ENCODE measurements around the gene MTM1. TPM values are rescaled to one million over a fixed set of nuclear protein-coding genes. Genes with fewer than 3 reads are reported as not detected.

Gene MTM1
- total RNA-seq, 4 donors from 2014 or later = 3.8 to 26.7 (median 13.1) TPM

DNA sequence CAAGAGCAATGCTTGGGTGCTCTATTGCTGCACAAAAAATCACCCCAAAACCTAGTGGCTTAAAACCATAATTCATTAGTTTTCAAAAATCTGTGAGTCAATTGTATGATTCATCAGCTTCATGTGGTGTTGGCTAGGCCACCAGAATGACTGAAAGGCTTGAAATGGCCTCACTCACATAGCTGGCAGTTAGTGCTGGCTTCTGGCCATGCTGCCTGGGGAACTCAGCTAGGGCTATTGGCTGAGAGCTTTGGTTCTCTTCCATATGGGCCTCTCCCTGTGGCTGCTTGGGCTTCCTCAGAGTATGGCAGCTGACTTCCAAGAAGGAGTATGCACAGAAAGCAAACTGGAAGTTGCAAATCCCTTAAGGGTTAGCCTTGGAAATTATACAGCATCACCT, 121.7 kb downstream of the MTM1 start:
- Histone ChIP-seq H3K27ac (no peak overlapping the region), H3K4me1 (no peaks in the 10 kb centered on the region), H3K27me3 (no peaks in the 10 kb centered on the region), H3K4me3 (no peak overlapping the region), H3K9me3 (no peaks in the 10 kb centered on the region), H3K36me3 (no peaks in the 10 kb centered on the region)
- TF ChIP-seq, protein P1, sequence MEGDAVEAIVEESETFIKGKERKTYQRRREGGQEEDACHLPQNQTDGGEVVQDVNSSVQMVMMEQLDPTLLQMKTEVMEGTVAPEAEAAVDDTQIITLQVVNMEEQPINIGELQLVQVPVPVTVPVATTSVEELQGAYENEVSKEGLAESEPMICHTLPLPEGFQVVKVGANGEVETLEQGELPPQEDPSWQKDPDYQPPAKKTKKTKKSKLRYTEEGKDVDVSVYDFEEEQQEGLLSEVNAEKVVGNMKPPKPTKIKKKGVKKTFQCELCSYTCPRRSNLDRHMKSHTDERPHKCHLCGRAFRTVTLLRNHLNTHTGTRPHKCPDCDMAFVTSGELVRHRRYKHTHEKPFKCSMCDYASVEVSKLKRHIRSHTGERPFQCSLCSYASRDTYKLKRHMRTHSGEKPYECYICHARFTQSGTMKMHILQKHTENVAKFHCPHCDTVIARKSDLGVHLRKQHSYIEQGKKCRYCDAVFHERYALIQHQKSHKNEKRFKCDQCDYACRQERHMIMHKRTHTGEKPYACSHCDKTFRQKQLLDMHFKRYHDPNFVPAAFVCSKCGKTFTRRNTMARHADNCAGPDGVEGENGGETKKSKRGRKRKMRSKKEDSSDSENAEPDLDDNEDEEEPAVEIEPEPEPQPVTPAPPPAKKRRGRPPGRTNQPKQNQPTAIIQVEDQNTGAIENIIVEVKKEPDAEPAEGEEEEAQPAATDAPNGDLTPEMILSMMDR (IDR thresholded peaks at IDR 0.05) = no peak
- TF ChIP-seq POLR2A (IDR thresholded peaks at IDR 0.05) = no peak
- DNase-seq = no peak
- intact Hi-C loops (cut with DNase I; ENCODE audit: low total_unique reads) = no loop called here

DNA sequence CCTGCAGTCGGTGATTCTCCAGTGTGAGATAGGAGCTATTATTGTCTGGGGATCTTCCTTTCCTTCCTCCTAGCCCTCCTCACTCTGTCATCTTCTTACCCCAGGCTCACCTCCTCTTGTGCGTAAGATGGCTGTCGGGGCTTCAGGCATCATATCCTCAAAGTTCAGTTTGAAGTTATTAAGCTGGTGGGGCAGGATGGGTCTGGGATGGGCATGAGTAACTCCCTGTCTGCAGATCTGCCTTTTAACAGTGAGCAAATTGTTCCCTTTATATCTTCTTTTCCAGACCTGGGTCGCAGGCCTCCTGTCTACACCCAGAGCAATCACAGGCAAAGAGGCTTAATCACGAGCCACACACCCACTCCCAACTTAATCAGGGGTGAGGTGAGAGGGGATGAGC, 123.9 kb downstream of the MTM1 start:
- Histone ChIP-seq H3K36me3 (no peaks in the 10 kb centered on the region), H3K27ac (peak overlapping the region in 1 of 2 donors; percentile 82), H3K4me1 (no peaks in the 10 kb centered on the region), H3K4me3 (no peak overlapping the region), H3K9me3 (no peaks in the 10 kb centered on the region), H3K27me3 (no peaks in the 10 kb centered on the region)
- intact Hi-C loops (cut with DNase I; ENCODE audit: low total_unique reads) = no loop called here
- no peak for TF ChIP-seq POLR2A (IDR thresholded peaks at IDR 0.05)
- TF ChIP-seq, protein P1 (IDR thresholded peaks at IDR 0.05) = no peak
- no peak for DNase-seq

DNA sequence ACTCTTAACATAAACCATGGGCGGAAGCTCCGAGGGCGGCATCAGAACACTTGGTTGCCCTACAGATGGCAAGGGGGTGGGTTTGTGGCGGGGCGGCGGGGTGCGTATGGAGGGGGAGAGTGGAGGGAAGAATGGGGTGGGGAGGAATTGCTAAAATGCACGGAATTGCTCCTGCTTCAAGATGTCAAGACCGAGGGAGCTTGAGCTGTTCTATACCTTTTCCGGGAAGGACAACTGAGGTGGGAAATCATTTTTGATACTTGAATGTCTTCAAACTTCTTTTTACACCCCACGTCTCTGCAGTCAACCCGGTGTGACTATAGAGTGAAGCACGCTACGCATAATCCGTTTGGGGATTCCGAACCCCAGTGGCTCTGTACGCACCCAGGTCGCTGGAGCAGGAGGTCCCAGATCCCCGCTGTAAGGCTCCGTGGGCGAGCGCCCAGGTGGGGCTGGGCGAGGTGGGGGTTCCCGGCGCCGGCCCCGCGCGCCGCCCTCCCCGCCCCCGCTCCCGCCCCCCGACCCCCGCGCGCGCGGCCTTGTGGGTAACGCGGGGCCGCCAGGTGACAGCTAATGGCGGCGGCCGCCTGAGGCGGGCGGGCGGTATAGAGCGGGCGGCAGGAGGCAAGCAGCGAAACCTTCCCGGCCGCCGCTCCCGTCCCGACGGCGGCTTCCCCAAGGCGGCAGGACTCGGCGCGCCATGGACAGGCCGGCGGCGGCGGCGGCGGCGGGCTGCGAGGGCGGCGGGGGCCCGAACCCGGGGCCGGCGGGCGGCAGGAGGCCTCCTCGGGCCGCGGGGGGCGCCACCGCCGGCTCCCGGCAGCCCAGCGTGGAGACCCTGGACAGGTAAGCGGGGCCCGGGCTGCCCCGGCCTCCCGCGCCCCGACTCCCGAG, 124.7 kb downstream of the MTM1 start, which contains the start of gene MTMR1:
MTMR1 (plus strand) TSS at position 566 of the 894 bp plus-strand sequence; CDS start at position 701, 135 bp downstream.
- Histone ChIP-seq H3K36me3 (no peaks in the 10 kb centered on the region), H3K4me3 (peak within 1 kb of the TSS; percentile 44 to 57), H3K4me1 (no peaks in the 10 kb centered on the region), H3K27ac (peak within 1 kb of the TSS; percentile 82 to 83), H3K27me3 (no peaks in the 10 kb centered on the region), H3K9me3 (no peaks in the 10 kb centered on the region)
- peak in 1 of 2 donors; percentile 39 for DNase-seq
- intact Hi-C loops (cut with DNase I; ENCODE audit: low total_unique reads) = no loop called here
- TF ChIP-seq, protein P1 (IDR thresholded peaks at IDR 0.05) = no peak
- peak in 1 of 2 donors; percentile 38 for TF ChIP-seq POLR2A (IDR thresholded peaks at IDR 0.05)

DNA sequence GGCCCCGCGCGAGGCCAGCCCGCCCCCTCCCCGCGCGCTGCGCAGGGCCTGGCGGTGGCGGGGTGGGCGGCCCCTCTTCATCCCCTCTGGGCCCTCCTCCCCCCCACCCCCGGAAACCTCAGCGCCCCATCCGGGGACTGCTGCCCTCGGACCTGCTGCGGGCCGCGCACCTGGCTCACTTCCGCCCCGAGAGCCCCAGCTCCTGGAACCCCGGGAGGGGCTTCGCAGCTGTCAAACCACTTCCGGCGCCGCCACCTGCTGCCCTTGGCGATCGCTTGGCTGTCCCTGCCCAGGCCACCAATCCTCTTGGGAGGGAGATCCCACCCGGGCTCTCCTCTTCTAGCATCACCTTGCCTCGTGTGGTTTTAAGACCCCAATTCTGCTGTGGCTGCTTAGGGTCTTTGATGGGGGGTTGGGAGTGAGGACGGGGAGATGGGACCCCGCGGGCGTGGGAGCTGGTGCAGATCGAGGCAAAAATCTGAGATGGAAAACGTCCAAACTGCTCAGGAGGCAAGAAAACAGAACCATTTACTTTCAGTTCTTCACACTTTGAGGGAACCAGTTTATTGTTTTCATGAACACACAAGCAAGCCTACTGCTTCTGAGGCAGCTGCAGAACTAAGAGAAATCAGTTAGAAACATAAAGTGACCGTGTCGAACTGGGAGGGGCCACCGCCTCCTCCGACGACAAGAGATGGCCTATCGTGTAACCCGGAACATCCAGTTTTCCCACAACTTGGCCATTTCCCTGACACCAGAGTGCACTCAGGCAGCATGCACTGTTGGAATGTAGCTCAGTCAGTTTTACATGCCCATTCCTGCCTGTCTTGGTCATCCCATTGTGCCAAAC, 125.5 kb downstream of the MTM1 start:
- TF ChIP-seq, protein P1 (IDR thresholded peaks at IDR 0.05) = no peak
- TF ChIP-seq POLR2A (IDR thresholded peaks at IDR 0.05) = no peak
- DNase-seq = peak in 1 of 2 donors; percentile 26
- Histone ChIP-seq H3K4me1 (no peaks in the 10 kb centered on the region), H3K4me3 (peak overlapping the region; percentile 44 to 57), H3K27ac (peak overlapping the region; percentile 82 to 83), H3K36me3 (no peaks in the 10 kb centered on the region), H3K9me3 (no peaks in the 10 kb centered on the region), H3K27me3 (no peaks in the 10 kb centered on the region)
- intact Hi-C loops (cut with DNase I; ENCODE audit: low total_unique reads) = no loop called here

Measured in uterus (tissue), 4 donors.